ENCODE measurements around the gene NR4A2.

GRCh38 chr2:156366753-156367152 is 34.2 kb upstream of the NR4A2 start:
- TF ChIP-seq CTCF (IDR thresholded peaks at IDR 0.05) (no peak), POLR2A (IDR thresholded peaks at IDR 0.05) (no peak)
